Stimulated activated naive CD8-positive, alpha-beta T cell treated with anti-CD3 and anti-CD28 coated beads, Interleukin-15, Interleukin-2, amounts not matched to agents 100 U/mL and 50 U/mL, for 24 hours (primary cell): Measurements from ENCODE around the gene TANGO2.
"Not testable (repeated sequence)": the region's sequence is repeated elsewhere in the genome, so short reads cannot be mapped to it uniquely, and the experiment has no call there.

ENCODE experiments used
- ATAC-seq: fragments of 150-1000 bp; cut with Tn5 transposase; one replicate; pipeline ENCODE4 v1.10.0; 2021
- DNase-seq: peaks from one replicate; pipeline ENCODE4 v3.0.0; 2021

Gene TANGO2

GRCh38 chr22:20065896-20066616 lies 45.1 kb downstream of the TANGO2 start:
- ATAC-seq (no peak), DNase-seq (no peak)

DNA sequence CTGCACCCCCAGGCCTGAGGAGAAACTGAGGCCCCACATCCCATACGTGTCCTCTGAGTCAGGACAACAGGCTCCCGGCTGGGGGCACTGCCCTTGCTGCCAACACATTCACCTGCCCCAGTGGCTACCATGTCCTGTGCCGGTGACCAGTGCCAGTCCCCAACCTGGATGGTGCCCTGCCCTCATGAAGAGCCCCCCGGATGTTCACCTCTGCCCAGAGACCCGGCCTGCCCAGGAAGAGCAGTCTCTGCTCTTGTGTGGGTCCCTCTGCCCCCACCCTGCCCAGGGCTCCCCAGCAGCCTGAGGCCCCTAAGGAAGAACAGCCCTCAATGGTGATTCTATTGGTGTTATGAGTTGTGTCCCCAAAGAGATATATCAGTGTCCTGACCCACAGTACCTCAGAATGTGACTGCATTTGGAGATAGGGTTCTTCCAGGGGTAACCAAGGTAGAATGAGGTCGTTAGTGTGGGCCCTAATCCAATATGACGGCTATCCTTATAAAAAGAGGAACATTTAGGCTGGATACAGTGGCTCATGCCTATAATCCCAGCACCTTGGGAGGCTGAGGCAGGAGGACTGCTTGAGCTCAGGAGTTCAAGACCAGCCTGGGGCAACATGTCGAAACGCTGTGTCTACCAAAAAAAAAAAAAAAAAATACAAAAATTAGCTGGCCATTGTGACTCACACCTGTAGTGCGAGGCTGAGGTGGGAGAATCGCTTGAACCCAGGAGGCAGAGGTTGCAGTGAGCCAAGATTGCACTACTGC lies 45.9 kb downstream of the TANGO2 start:
- ATAC-seq (no peak), DNase-seq (no peak)

- not testable (repeated sequence) for ATAC-seq, DNase-seq
These were observed 46.4 kb downstream of the TANGO2 start for GRCh38 chr22:20067384-20067682.

GRCh38 chr22:20068640-20069039 lies 47.7 kb downstream of the TANGO2 start:
- ATAC-seq (no peak), DNase-seq (no peak)

DNA sequence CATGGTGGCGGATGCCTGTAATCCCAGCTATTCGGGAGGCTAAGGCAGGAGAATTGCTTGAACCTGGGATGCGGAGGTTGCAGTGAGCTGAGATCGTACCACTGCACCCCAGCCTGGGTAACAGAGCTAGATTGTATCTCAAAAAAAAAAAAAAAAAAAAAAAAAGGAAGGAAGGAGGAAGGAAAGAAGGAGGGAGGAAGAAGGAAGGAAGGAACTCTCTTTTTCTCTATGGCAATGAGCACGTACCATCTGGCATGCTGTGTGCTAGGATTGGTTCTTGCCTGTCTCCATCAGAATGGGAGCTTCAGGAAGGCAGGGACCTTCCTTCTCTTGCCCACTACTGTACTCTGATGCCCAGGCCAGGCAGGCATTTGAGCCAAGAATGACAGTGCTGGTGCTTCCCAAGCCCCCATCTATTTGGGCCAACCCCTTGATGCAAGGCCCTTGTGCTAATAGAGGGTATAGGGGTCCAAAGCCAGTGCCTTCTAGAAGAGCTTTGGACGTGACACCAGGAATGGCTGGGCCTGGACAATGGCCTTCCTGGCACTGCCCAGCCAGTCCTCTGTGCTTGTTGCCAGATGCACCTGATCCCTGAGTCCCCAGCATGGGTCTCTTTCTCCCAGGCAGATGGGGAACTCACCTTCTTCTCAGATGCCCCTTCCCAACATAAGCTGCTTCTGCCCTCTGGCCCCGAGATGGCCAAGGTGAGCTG lies 48.6 kb downstream of the TANGO2 start:
- DNase-seq (no peak), ATAC-seq (peak; percentile 25)

- ATAC-seq, result no peak
- DNase-seq, result no peak
These were observed 50.6 kb downstream of the TANGO2 start for GRCh38 chr22:20071524-20071972.

DNA sequence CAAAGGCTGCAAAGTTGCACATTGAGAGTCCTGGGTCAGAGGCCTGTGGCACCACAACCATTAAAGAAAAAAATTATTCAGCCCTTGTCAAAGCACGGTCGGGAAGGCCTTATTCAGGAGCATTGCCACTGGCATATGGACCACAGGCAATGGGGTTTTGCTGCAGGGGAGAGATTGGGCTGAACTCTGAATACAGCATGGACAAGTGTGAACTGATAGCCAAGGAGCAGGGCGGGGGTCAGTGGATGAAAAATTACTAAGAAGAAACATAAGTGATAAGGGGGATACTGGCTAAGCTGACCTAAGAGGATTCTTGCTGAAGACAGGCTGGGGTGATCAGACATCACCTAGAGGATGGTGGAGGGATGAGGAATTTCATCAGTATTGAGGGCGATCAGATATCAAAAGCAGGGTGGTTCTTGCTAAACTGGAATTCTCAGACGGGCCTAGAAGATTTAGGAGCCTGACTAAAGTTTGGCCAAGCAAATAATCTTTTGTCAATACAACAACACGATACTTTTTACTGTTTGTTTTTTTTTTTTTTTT lies 55.8 kb downstream of the TANGO2 start:
- no peak for DNase-seq

GRCh38 chr22:20079745-20080444 lies 59.0 kb downstream of the TANGO2 start, which contains the start of gene DGCR8:
TSS of gene DGCR8 (plus strand) at chr22:20080241. CDS start at chr22:20085964, 5,723 bp downstream.
- peak; percentile 91 for ATAC-seq
- DNase-seq, result peak; percentile 77

More for the DNA sequence above, 55.8 kb downstream of the TANGO2 start:
- ATAC-seq, result no peak

DNA sequence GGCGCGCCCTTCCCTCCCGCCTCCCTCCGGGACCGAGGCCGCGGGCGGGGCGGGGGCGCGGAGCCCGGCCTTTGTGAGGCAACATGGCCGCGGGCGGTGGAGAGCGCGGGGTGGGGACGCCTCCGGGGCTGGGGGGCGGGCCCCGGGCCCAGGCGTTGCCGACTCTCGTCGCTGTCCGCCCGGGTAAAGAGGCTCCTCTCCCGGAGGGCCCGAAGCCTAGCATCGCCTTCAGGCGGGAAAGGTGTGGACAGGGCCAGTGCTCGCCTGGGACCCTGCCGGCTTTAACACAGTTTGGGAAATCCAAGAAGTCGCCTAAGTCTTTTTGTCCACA lies 59.5 kb downstream of the TANGO2 start:
- ATAC-seq (peak; percentile 72), DNase-seq (peak; percentile 79)

- ATAC-seq, result no peak
- DNase-seq, result peak; percentile 32
These were observed 60.1 kb downstream of the TANGO2 start for GRCh38 chr22:20080776-20081654.

GRCh38 chr22:20083157-20083890 lies 62.4 kb downstream of the TANGO2 start:
- DNase-seq (no peak), ATAC-seq (no peak)

- DNase-seq (no peak), ATAC-seq (no peak)
These were observed 63.1 kb downstream of the TANGO2 start for GRCh38 chr22:20083891-20084546.

DNA sequence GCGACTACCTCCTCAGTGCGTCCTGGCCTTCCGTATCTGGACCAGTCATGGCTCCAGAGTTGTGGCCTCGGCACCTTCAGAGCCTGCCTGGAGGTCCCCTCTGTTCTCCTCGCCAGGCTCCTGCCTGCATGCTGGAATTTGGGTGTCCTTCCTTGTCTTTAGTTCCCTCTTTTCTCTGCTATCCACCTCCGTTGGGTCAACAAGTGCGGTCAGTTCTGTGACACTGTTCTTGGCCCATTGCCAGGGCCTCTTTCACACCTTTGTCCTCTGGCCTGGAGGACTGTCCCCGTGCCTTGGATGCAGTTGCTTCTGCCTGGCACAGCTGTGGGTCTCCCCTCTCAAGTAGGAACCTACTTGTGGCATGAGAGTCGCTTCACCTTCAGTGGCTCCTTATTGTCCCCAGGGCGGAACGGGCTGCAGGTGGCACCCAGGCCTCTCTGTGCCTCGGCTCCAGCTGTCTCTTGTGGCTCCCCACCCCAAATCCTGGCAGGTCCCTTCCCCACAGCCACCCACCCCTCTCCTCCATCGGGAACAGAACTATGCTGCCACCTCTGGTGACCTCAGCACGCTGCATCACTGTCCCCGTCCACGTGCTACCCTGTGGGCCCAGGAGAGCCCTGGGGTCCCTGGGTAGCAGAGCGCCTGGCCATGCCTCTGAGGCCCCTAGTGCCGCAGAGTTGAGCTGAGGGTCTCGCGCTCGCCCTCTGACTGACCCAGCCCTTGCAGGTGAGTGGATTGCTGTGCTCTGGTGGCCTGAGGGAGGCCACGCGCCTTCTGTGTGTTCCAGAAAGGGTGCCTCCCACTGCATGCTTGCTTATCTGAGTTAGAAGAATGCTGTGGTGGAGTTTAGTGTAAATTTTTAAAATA lies 63.9 kb downstream of the TANGO2 start:
- DNase-seq, result peak; percentile 51

DNA sequence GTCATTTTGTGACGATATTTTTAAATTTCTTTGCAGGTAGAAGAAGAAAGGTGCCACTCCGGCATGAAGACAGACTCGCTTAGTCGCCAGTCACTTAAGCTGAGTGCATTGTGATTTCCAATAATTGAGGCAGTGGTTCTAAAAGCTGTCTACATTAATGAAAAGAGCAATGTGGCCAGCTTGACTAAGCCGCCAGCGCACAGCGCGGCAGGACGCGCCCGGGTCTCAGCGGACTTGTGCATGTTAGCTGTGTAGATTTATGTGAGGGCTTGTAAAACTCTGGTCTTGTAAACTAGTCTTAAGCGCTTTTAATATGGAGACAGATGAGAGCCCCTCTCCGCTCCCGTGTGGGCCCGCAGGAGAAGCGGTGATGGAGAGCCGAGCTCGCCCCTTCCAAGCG lies 64.7 kb downstream of the TANGO2 start:
- no peak for ATAC-seq

More for the DNA sequence above, 63.9 kb downstream of the TANGO2 start:
- peak; percentile 14 for ATAC-seq

GRCh38 chr22:20086101-20086599 lies 65.2 kb downstream of the TANGO2 start:
- DNase-seq (no peak), ATAC-seq (no peak)

More for the DNA sequence above, 64.7 kb downstream of the TANGO2 start:
- DNase-seq, result no peak

GRCh38 chr22:20086763-20087162 lies 65.9 kb downstream of the TANGO2 start:
- DNase-seq, result no peak
- ATAC-seq, result no peak

- ATAC-seq (no peak), DNase-seq (no peak)
These were observed 66.7 kb downstream of the TANGO2 start for GRCh38 chr22:20087319-20088262.
